ENCODE data around the gene ELFN2.

Gene ELFN2

GRCh38 chr22:37454857-37455686 lies 27.8 kb upstream of the ELFN2 start:
- no peak for DNase-seq

- no peak for DNase-seq
Measured at GRCh38 chr22:37453696-37454095, 26.4 kb upstream of the ELFN2 start.

- DNase-seq, result no peak
Measured at GRCh38 chr22:37451218-37451617, 23.9 kb upstream of the ELFN2 start.

GRCh38 chr22:37449331-37450001 lies 22.2 kb upstream of the ELFN2 start:
- no peak for DNase-seq

- DNase-seq, result no peak
Measured at GRCh38 chr22:37448516-37449127, 21.3 kb upstream of the ELFN2 start.

GRCh38 chr22:37445501-37445900 lies 18.2 kb upstream of the ELFN2 start:
- DNase-seq, result no peak

- DNase-seq, result no peak
Measured at GRCh38 chr22:37443977-37444376, 16.7 kb upstream of the ELFN2 start.

- DNase-seq, result no peak
Measured at GRCh38 chr22:37443086-37443485, 15.8 kb upstream of the ELFN2 start.

GRCh38 chr22:37442537-37442936 lies 15.3 kb upstream of the ELFN2 start:
- no peak for DNase-seq

- DNase-seq, result no peak
Measured at GRCh38 chr22:37442135-37442534, 14.9 kb upstream of the ELFN2 start.

GRCh38 chr22:37440875-37441274 lies 13.6 kb upstream of the ELFN2 start:
- no peak for DNase-seq

GRCh38 chr22:37439347-37439746 lies 12.1 kb upstream of the ELFN2 start:
- DNase-seq, result no peak

- no peak for DNase-seq
Measured at GRCh38 chr22:37435970-37436603, 8.8 kb upstream of the ELFN2 start.

GRCh38 chr22:37433786-37434185 lies 6.5 kb upstream of the ELFN2 start:
- DNase-seq, result no peak

- DNase-seq, result no peak
Measured at GRCh38 chr22:37432708-37433054, 5.4 kb upstream of the ELFN2 start.

- DNase-seq, result peak; percentile 44 to 46
Measured at GRCh38 chr22:37431801-37432707, 4.8 kb upstream of the ELFN2 start.

GRCh38 chr22:37431366-37431765 lies 4.1 kb upstream of the ELFN2 start:
- no peak for DNase-seq

- no peak for DNase-seq
Measured at GRCh38 chr22:37430941-37431340, 3.7 kb upstream of the ELFN2 start.

- peak; percentile 56 for DNase-seq
Measured at GRCh38 chr22:37428649-37429586, 1.6 kb upstream of the ELFN2 start.

GRCh38 chr22:37427711-37428635 lies 694 bp upstream of the ELFN2 start:
- no peak for DNase-seq

Measured in stimulated activated CD4-positive, alpha-beta T cell treated with anti-CD3 and anti-CD28 coated beads, Interleukin-2, amount 100 ng/mL, for 48 hours (primary cell).